HFF-Myc (cell line): Measurements from ENCODE around the gene COL4A4.

Experiments
- DNase-seq: peaks from one replicate; pipeline ENCODE4 v3.0.0-alpha.2; 2011; ENCODE audit warnings: low read depth; ENCODE audit errors: extremely low read depth
- H3K4me3 ChIP-seq: replicated peaks from 2 replicates; pipeline ENCODE4 v1.5.1; 2011; ENCODE audit warnings: low read depth, mild to moderate bottlenecking, control low read depth, low read length
- CTCF ChIP-seq: IDR thresholded peaks from 2 replicates; pipeline ENCODE4 v1.5.1; 2012; ENCODE audit warnings: mild to moderate bottlenecking, low read depth, low read length, control low read depth; ENCODE audit errors: missing control alignments

Gene COL4A4

GRCh38 chr2:226994775-226995174 lies 169.2 kb downstream of the COL4A4 start:
- H3K4me3 ChIP-seq: no peak overlapping the region

GRCh38 chr2:226993171-226993570 lies 170.8 kb downstream of the COL4A4 start:
- H3K4me3 ChIP-seq: no peak overlapping the region
- DNase-seq: no peak
- no peak for TF ChIP-seq CTCF

More at GRCh38 chr2:226994775-226995174, 169.2 kb downstream of the COL4A4 start:
- TF ChIP-seq CTCF: no peak
- DNase-seq: no peak

GRCh38 chr2:226991663-226992062 lies 172.3 kb downstream of the COL4A4 start:
- no peak for DNase-seq
- H3K4me3 ChIP-seq: no peak overlapping the region
- no peak for TF ChIP-seq CTCF

GRCh38 chr2:226985583-226985946 lies 178.4 kb downstream of the COL4A4 start:
- TF ChIP-seq CTCF: no peak
- no peak overlapping the region for H3K4me3 ChIP-seq
- DNase-seq: no peak

GRCh38 chr2:226984750-226985582 lies 179.0 kb downstream of the COL4A4 start:
- H3K4me3 ChIP-seq: no peak overlapping the region
- peak; percentile 69 for DNase-seq
- TF ChIP-seq CTCF: peak; percentile 56

- DNase-seq: no peak
- no peak for TF ChIP-seq CTCF
- no peak overlapping the region for H3K4me3 ChIP-seq
Observed at GRCh38 chr2:226983895-226984749, 179.9 kb downstream of the COL4A4 start.
